Measurements from ENCODE around the gene NPAS2.

NPAS2 gene

DNA sequence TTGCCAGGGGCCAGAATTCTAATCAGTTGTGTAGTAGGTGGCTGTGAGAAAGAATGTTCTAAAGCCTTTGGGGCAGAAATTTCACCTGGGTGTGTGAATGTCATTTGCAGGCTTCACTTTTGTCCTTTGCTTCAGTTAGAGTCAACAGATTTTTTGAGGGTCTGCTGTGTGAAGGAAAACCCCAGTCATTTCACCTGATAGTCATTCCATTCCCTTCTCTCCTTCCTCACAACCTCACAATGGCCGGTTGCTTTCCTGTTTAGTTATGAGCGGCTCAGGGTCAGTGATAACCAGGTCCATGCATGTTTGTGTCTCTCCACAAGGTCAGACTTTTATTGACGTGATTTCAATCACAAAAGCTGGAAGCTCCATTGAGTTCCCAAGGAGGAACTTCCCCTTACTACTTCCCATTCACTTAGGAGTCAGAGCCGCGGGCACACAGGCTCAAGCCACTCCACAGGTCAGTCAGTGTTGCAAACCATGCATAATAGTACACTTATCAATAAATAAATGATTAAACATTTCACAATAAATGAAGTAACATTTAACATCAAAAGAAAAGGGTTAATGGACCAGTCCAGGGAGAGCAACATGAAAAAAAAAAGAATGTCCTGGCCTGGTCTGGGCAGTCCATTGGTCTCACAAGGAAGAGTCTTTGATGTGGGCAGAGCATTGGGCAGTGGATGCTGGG is 74.3 kb downstream of the NPAS2 start:
- DNase-seq (ENCODE audit: low read depth) = no peak
- no peak overlapping the region for H3K4me3 ChIP-seq (ENCODE audit: low read depth, low read length)
- TF ChIP-seq, protein P1, sequence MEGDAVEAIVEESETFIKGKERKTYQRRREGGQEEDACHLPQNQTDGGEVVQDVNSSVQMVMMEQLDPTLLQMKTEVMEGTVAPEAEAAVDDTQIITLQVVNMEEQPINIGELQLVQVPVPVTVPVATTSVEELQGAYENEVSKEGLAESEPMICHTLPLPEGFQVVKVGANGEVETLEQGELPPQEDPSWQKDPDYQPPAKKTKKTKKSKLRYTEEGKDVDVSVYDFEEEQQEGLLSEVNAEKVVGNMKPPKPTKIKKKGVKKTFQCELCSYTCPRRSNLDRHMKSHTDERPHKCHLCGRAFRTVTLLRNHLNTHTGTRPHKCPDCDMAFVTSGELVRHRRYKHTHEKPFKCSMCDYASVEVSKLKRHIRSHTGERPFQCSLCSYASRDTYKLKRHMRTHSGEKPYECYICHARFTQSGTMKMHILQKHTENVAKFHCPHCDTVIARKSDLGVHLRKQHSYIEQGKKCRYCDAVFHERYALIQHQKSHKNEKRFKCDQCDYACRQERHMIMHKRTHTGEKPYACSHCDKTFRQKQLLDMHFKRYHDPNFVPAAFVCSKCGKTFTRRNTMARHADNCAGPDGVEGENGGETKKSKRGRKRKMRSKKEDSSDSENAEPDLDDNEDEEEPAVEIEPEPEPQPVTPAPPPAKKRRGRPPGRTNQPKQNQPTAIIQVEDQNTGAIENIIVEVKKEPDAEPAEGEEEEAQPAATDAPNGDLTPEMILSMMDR (IDR thresholded peaks at IDR 0.05; ENCODE audit: low read depth, low read length, missing control alignments) = no peak

DNA sequence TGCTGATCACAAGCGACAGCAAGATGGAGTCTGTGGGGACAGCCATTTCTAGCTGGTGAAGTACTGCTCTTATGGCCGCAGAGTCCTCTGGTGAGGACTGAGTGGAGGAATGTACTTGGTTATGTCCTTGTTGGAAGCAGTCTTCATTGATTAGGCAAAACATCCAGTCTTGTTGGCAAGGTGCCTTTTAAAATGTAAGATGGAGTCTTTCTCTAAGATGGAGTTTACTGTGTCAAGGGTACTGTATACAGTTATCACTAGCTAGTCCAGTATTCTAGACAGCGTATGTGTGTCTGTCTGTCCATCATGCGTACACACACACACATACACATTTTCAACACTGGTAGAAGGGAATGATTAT is 74.8 kb downstream of the NPAS2 start:
- DNase-seq (ENCODE audit: low read depth) = no peak
- H3K4me3 ChIP-seq (ENCODE audit: low read depth, low read length) = no peak overlapping the region
- TF ChIP-seq, protein P1 (IDR thresholded peaks at IDR 0.05; ENCODE audit: low read depth, low read length, missing control alignments) = no peak

DNA sequence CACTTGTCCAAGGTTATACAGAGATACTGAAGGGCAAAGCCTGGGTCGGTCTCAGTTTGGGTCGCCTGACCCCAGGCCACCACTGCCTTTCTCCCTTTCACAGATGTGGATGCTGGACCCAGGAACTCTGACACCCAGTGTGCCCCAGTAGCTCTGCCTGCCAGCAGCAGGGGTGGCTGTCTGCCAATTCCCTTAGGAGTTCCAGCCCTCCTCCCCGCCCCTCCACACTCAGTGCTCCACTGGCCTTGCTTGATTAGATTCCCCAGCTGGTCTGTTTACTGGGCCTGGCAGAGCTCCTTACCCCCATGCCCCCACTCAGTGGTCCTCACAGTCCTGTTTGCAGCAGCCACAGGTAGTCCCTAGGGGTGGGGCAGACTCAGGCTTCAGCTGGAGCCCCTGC is 75.5 kb downstream of the NPAS2 start:
- TF ChIP-seq, protein P1 (IDR thresholded peaks at IDR 0.05; ENCODE audit: low read depth, low read length, missing control alignments) = no peak
- H3K4me3 ChIP-seq (ENCODE audit: low read depth, low read length) = no peak overlapping the region
- DNase-seq (ENCODE audit: low read depth) = no peak

DNA sequence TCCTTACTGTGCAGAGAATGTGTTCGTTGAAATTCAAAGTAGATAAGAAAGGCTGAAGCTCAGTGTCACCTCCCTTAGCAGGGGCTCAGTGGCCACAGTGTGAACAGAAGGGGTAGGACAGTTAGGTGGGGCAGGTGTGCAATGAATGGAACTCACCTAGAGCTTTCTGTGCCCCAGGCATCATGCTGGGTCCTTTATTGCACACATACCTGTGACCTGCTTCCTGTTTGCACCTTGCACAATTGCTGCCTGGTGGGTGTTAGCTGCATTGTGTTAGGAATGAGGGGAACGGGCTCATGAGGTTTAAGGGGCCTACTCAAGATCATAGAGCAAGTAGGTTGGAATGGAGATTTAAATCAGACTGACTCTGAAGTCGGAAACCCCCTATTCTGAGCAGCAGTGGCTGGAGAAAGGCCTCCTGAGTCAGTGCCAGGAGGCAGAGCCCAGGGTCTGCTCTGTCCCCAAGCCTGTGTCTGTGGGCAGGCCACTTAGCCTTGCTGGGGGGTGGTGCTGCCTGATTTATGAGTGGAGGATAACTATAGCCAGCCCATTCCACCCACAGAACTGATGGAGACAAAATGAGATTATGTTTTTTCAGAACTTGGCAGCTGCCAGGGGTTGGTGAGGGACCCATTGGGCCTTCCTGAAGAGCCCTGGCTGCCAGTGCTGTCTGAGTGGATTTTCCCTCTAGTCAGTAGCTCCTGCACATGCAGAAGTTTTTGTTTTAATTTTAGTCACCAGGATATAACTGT is 76.2 kb downstream of the NPAS2 start:
- DNase-seq (ENCODE audit: low read depth) = no peak
- TF ChIP-seq, protein P1 (IDR thresholded peaks at IDR 0.05; ENCODE audit: low read depth, low read length, missing control alignments) = no peak
- H3K4me3 ChIP-seq (ENCODE audit: low read depth, low read length) = no peak overlapping the region

DNA sequence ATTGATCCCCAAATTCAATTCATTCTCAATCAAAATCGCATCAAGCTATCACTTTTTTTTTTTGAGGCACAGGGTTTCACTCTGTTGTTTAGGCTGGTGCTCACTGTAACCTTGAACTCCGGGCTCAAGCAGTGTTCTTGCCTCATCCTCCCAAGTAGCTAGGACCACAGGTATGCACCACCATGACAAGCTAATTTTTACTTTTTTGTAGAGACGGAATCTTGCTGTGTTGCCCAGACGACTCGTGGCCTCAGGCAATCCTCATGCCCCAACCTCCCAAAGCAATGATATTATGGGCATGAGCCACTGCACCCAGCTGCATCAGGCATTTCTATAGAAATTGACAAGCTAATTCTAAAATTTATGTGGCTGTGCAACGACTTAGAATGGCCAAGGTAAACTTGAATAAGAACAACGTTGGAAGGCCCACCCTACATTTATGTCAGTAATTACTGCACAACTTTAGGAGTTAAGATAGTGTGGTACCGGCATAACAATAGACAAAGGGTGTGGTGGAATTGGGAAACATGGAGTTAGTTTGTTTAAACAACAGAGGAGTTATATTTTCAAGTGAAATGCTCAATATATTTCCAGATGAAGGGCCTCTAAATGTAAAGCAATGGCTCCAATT is 78.2 kb downstream of the NPAS2 start:
- no peak overlapping the region for H3K4me3 ChIP-seq (ENCODE audit: low read depth, low read length)
- TF ChIP-seq, protein P1 (IDR thresholded peaks at IDR 0.05; ENCODE audit: low read depth, low read length, missing control alignments) = no peak
- DNase-seq (ENCODE audit: low read depth) = no peak

DNA sequence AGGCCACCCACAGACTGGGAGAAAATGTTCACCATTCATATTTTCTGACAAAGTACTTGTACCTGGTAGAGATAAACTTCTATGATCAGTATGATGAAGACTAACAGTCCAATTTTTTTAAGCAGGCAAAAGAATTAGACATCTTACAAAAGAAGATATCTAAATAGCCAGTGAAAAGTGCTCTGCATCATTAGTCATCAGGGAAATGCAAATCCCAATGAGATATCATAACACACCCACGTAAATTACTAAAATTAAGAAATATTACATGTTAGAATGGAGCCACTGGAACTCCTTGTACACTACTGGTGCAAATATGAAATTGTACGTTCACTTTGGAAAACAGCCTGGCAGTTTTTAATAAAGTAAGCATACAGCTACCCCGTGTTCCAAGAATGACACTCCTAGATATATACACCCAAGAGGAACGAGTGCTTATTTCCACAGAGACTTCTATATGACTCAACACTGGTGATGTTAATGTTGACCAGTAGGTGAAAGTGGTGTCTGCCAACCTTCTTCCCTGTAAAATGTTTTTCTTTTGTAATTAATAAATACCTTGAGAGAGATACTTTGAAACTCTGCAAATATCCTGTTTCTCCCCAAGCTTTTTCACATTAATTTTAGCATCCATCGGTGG is 80.3 kb downstream of the NPAS2 start:
- H3K4me3 ChIP-seq (ENCODE audit: low read depth, low read length) = no peak overlapping the region
- DNase-seq (ENCODE audit: low read depth) = no peak
- TF ChIP-seq, protein P1 (IDR thresholded peaks at IDR 0.05; ENCODE audit: low read depth, low read length, missing control alignments) = no peak
